GM10847 (cell line): ENCODE data around the gene CMKLR1.

Experiments used
- POLR2A ChIP-seq: IDR thresholded peaks from 2 replicates; pipeline ENCODE4 v1.6.1; 2011; ENCODE audit not compliant: insufficient read length; ENCODE audit errors: extremely low read depth

CMKLR1 gene

GRCh38 chr12:108282676-108283075, 56.4 kb downstream of the CMKLR1 start:
- TF ChIP-seq POLR2A = no peak

DNA sequence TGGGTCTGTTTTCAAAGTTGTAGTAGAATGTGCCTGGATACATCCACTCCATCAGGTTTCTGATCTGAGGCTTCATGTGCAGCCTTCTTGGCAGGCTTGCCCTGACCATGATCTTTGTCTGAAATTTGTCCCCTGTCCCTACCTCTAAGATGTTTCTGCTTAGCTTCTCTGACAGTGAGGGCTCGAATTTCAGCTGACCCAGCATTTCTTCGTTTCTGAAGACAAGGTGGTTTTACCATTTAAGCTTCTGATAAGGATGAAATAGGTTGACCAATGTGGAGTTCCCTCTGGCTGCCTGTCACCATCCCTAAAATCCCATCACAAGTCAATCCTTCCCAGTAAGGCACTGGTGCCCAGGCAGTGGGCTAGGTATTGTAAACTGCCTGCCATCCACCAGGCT, 57.0 kb downstream of the CMKLR1 start:
- no peak for TF ChIP-seq POLR2A

DNA sequence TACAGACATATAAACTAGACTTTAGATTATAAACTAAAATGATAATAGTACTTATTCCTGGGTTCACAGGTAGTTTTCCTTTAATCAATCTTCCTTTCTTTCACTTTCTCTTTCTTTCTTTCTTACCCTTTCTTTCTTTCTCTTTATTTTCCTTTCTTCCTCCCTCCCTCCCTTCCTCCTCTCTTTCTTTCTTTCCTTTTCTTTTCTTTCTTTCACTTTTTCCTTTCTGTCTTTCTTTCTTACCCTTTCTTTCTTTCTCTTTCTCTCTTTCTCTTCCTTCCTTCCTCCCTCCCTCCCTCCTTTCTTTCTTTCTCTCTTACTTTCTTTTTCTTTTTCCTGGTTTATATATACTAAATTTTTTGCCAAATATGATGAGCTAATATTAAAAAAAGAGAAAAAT, 61.5 kb downstream of the CMKLR1 start:
- TF ChIP-seq POLR2A = no peak

DNA sequence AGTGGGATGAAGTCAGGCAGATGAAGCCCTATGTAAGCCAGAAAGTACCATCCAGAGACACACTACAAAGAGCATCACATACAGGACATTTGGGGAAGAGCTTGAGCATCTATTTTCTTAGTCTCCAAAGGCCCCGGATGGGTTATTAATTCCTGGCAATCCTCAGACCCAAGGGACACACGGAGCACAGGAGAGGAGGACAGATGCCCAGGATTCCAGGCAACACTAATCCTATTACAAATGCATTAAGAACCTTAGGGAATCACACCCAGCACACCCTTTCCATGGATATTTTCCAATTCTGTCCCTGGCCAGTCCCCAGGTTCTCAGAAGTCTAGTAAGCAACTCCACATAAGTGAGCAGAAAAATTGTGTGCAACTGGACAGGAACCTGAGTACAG, 65.9 kb downstream of the CMKLR1 start:
- no peak for TF ChIP-seq POLR2A

- no peak for TF ChIP-seq POLR2A
Measured at GRCh38 chr12:108271951-108272872, 66.9 kb downstream of the CMKLR1 start.

- no peak for TF ChIP-seq POLR2A
Measured at GRCh38 chr12:108270849-108271143, 68.3 kb downstream of the CMKLR1 start.

DNA sequence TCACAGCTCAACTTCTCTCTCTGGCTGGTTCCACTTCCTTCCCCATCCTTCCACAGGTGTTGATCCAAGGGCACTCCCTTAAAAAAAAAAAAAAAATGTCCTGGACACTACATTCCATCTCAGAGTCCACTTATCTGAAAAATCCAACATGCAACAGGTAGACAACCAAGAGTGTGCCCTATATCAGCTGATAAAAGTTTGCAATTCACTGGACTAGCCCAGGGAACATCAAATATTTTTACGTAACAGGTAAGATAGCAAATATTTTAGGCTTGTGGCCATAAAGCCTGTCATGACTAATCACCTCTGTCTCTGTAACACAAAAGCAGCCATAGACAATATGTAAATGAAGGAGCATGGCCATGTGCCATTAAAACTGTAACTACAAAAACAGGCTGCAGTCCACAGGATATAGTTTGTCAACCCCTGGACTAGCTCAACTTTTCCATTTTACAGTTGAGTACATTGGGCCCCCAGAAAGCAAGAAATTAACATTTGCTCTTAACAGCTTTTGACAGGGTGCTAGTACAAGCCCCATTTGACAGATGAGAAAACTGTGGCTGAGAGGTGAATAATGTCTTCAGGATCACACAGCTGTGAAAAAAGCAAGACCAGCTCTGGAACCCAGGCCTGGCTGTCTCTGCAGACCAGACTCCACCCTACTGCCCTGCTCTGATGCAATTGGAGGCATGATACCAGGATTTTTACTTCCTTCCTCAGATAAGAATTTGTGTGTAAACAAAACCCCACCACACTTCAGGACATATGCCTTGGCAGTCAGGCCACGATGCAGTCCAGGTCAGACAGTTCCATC, 68.9 kb downstream of the CMKLR1 start:
- TF ChIP-seq POLR2A = no peak

DNA sequence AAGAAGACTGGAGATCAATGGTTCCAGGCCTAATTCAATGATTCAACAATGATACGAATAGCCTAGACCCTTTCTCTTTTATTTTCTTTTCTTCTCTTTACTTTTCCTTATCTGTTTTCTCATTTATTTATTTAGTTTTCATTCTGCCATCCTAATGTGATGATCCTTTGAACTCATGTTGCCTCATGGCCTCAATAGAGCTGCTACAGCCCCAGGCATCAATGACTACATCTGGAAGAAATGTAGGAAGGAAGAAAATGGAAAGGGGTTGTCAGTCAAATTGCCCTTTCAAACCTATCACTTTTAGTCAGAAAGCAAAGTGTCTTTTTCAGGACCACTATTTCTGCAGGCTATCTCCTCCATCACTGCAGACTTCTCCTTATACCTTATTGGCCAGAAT, 69.9 kb downstream of the CMKLR1 start:
- TF ChIP-seq POLR2A = no peak

DNA sequence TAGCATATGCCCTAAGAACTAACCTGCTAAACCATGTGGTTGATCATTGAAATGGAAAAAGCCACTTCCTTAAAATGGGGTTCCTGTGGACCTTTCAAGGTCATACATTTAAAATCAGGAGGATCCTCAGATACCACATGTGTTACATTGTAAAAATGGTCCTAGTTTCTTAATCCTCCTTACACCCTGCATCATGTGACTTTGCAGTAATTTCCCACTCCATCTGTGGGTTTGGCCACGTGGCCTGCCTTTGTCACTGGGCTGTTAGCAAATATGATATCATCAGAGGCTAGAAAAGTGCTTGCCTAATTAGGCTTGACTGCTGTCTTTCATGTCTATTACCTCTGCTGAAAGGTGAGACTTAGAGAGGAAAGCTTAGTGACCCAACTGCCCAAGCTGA, 70.7 kb downstream of the CMKLR1 start:
- TF ChIP-seq POLR2A = no peak

GRCh38 chr12:108267450-108267849, 71.7 kb downstream of the CMKLR1 start:
- no peak for TF ChIP-seq POLR2A

DNA sequence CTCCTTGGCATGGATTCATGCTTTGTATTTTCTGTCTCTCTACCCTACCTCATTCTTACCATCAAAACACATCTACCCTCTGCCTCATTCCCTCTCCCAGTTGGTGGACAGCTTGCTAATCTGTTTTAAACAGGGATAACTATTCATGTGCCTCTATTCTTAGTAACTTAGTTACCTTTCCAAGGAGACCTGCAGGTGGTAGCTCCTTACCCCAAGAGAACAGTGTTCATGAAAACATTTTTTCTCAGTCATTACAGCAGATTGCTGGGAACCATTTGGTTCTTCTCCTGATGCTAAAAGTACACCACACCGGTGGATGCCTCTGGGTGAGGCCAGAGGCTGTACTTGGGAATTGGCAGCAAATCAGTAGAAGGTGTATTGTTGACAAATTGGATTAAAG, 73.0 kb downstream of the CMKLR1 start:
- no peak for TF ChIP-seq POLR2A

DNA sequence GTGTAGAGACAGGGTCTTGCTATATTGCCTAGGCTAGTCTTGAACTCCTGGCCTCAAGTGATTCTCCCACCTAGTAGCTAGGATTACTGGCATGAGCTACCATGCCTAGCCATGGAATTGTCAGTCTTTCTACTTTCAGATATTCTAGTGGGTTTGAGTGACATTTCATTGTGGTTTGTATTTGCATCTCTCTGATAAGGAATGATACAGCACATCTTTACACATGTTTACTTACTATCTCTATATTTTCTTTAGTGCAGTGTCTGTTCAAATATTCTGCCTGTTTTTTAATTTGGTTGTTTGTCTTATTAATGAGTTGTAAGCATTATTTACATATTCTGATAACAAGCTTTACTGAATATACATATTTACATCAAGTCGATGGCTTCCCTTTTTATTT, 73.6 kb downstream of the CMKLR1 start:
- TF ChIP-seq POLR2A = no peak

DNA sequence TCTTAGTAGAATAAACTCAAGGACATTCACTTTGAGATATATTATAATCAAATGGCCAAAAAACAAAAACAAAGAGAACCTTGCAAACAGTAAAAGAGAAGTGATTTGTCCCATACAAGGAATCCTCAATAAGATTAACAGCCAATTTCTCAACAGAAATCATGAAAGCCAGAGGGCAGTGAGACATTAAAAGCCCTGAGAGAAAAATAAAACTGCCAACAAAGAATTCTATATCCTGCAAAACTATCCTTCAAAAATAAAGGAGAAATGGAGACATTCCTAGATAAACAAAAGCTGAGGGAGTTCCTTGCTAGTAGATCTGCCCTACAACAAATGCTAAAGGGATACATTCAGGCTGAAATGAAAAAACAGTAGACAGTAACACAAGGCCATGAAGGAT, 78.1 kb downstream of the CMKLR1 start:
- TF ChIP-seq POLR2A = no peak

DNA sequence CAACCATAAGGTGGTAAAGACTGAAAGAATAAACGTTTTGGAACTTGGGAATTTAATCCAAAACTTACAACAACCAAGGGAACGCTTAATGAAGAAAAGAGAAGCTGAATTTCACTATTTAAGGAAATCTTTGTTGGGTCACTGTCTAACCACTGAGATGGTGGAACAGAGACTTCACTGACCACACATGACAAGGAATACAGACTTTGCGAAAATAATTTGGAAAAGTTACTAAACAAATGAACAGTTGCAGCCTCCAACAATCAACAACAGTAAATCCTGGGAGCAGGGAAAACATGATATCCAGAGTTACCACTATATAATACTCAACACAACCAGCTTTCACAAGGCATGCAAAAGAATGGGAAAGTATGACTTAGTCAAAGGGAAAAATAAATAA, 79.1 kb downstream of the CMKLR1 start:
- no peak for TF ChIP-seq POLR2A

DNA sequence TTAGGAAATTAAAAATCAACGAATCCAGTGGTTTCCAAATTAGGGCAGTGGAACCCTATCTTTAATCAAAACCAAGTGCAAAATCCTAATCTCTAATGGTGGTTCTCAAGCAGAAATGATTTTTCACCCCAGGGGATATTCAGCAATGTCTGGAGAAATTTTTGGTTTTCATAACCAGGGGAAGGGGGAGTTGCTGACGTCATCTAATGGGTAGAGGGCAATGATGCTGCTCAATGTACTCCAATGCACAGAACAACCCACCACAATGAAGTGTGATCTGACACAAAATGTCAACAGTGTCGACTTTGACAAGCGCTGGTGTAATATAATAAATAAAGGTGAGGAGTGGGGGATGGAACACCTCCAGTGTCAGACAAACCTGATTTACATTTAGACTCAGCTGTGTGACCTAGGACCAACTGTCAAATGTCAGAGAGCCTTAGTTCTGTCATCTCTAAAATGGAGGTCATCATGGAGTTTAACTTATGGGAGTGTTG, 81.5 kb downstream of the CMKLR1 start:
- no peak for TF ChIP-seq POLR2A

DNA sequence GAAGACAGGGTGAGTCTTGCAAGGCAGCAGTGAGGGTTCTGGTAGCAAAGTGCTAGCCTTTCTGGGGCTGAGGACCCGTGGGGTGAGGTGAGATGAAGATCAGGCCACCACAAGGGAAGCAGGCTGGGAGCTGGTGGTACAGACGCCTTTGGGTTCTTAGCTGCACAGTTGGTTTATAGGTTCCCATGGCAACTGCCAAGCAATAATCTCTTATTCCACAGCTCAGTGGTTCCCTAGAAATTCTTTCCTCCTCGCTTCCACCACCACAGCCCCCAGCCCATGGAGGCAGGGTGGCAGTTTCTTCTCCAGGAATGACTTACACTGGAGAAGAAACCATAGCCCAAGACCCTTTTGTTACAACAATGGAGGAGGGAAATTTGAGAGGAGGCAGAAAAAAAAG, 82.1 kb downstream of the CMKLR1 start:
- TF ChIP-seq POLR2A = no peak
